Lung (tissue), 12 donors: ENCODE results near the gene SNX19. TPM values are rescaled to one million over a fixed set of nuclear protein-coding genes. Genes with fewer than 3 reads are reported as not detected.

Experiments used
- ATAC-seq: fragments of 200-7000 bp; cut with Tn5 transposase; one replicate; pipeline ENCODE4 v1.9.1; 2020; ENCODE audit warnings: moderate number of reproducible peaks; ENCODE audit not compliant: insufficient read depth, low FRiP score
- DNase-seq, 3 donors: peaks; one replicate each; pipeline ENCODE4 v3.0.0-alpha.2; 2013 to 2017
- H3K27ac ChIP-seq, 2 donors: one replicate each; pipeline ENCODE4 v1.5.1; 2013; ENCODE audit warnings: mild to moderate bottlenecking in 2 of 2, moderate library complexity in 2 of 2, control low read depth in 1 of 2, inconsistent platforms in 1 of 2, low read depth in 1 of 2, low read length in 1 of 2
- H3K27me3 ChIP-seq, 3 donors: one replicate each; pipeline ENCODE4 v1.5.1; 2013; ENCODE audit warnings: low read length in 2 of 3; ENCODE audit not compliant: control insufficient read depth in 3 of 3, insufficient read depth in 3 of 3
- H3K36me3 ChIP-seq, 4 donors: one replicate each; pipeline ENCODE4 v1.5.1; 2013; ENCODE audit warnings: low read length in 4 of 4, mild to moderate bottlenecking in 1 of 4, moderate library complexity in 1 of 4; ENCODE audit not compliant: control insufficient read depth in 4 of 4, insufficient read depth in 4 of 4
- H3K4me1 ChIP-seq, 5 donors: one replicate each; pipeline ENCODE4 v1.5.1; 2013; ENCODE audit warnings: low read length in 5 of 5, mild to moderate bottlenecking in 2 of 5, moderate library complexity in 1 of 5; ENCODE audit not compliant: control insufficient read depth in 5 of 5, insufficient read depth in 5 of 5
- H3K4me3 ChIP-seq: one replicate; pipeline ENCODE4 v1.5.1; 2013; ENCODE audit warnings: mild to moderate bottlenecking, control low read depth, moderate library complexity
- H3K9ac ChIP-seq, 2 donors: one replicate each; pipeline ENCODE4 v1.5.1; 2013; ENCODE audit warnings: low read length in 2 of 2, control low read depth in 1 of 2; ENCODE audit not compliant: insufficient read depth in 1 of 2
- H3K9me3 ChIP-seq, 4 donors: one replicate each; pipeline ENCODE4 v1.5.1; 2013; ENCODE audit warnings: low read length in 3 of 4, mild to moderate bottlenecking in 1 of 4, moderate library complexity in 1 of 4; ENCODE audit not compliant: control insufficient read depth in 4 of 4, insufficient read depth in 3 of 4
- CTCF ChIP-seq: IDR thresholded peaks from 2 replicates; pipeline ENCODE4 v1.5.1; 2012; ENCODE audit warnings: mild to moderate bottlenecking; ENCODE audit errors: control extremely low read depth, extremely low read depth
- WGBS, 2 donors: extraction: QIAGEN DNeasy Blood & Tissue Kit; methylation state at CpG; one replicate each; pipeline ENCODE4 v1.1.7; 2013; 5-methylcytosine and 5-hydroxymethylcytosine counted together
- polyA plus RNA-seq, 2 donors: library from polyadenylated mRNA; stranded (reverse); fragments of 200-250 nt; gene quantifications; one replicate each; pipeline ENCODE4 v1.2.1, GENCODE V29; 2013
- total RNA-seq, 2 donors: library from RNA; depleted of rRNA in 1 of 2; stranded (reverse); fragments of >200 nt in 1 of 2; gene quantifications; one replicate each; pipeline ENCODE4 v1.2.1, GENCODE V29; 2014 to 2021
- donor health status: control.
- donor health status: control.
- donor health status: Bipolar disorder and iron deficiency.
- donor health status: healthy.
- donor health status: DM: yes; HTN: yes; CAD: no.

Gene SNX19
- total and polyA plus RNA-seq, 4 donors: 13.9 to 64.3 (median 42.6) TPM

DNA sequence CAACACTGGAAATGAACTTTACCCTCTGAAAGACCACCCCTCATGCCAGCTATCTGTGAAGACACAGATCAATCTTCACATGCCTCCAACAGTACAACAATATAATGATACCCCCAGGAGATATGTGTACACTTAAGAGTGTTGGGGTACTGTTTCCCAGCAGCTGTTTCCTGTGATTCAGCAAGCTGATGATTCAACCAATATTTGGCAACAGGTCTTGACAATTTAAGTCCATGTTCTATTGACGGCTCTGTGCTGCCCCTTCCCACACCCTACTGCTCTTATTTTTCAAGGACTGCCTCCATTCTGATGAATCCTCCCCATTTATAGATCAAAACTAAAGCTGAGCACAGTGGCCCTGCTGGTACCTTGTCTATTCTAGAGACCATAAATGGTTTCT is 6.6 kb downstream of the SNX19 start:
- Histone ChIP-seq H3K27ac (peak overlapping the region in 1 of 2 donors; percentile 43), H3K36me3 (peaks cover 39 to 48% (median 45%) of the 10 kb centered on the region in 4 donors), H3K4me1 (peaks cover 0 to 20% (median 2%) of the 10 kb centered on the region in 5 donors), H3K27me3 (no peaks in the 10 kb centered on the region), H3K9ac (no peak overlapping the region), H3K9me3 (no peaks in the 10 kb centered on the region), H3K4me3 (no peak overlapping the region)
- WGBS, 2 donors: 26 to 42% methylated on average over 1 of the region's 1 CpG
- ATAC-seq: no peak
- DNase-seq: no peak
- TF ChIP-seq CTCF: no peak

DNA sequence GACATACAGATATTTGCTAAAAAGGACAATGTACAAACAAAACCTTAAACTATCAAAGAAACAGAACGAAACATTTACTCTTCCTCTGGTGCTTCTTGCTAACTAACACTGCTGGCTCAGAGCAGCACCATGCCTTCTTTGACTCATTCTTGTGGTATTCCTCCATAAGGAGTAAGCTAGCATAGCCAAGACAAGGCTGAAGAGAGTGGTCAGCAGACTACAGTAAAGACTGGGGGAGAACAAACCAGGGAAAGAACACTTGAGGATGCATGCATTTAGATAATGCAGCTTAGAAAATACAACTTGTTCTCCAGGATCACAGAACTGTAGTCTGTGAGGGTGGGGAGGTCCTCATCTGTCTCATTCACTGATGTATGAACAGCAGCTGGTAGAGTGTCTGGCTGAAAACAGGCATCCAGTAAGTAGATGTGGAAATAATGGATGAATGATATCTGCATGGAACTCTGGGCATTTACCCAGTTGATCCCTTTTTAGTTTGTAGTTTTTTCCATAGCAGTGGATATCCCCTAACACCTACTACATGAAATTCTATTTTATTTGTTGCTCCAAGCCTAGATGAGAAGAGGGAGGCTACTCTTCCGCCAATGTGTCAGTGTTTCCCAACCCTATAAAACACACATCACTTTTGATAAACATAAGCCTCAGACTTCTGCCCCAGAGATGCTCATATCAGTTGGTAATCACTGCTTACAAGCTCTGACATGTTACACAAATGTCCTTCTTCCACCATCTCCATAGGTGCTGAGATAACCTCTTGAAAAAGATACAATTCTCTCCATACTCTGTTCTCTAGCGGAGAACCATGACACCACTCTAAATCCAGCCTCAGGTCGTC is 7.3 kb downstream of the SNX19 start:
- Histone ChIP-seq H3K9ac (no peak overlapping the region), H3K4me1 (peaks cover 0 to 20% (median 2%) of the 10 kb centered on the region in 5 donors), H3K27me3 (no peaks in the 10 kb centered on the region), H3K36me3 (peaks cover 34 to 53% (median 48%) of the 10 kb centered on the region in 4 donors), H3K4me3 (no peak overlapping the region), H3K27ac (peak overlapping the region in 1 of 2 donors; percentile 43), H3K9me3 (no peaks in the 10 kb centered on the region)
- TF ChIP-seq CTCF: no peak
- 78 to 94% methylated on average over 4 of the region's 4 CpGs for WGBS, 2 donors
- peak; percentile 47 for ATAC-seq
- no peak for DNase-seq

GRCh38 chr11:130908061-130908460 is 8.2 kb downstream of the SNX19 start:
- 92 to 97% methylated on average over 6 of the region's 6 CpGs for WGBS, 2 donors
- no peak for DNase-seq
- Histone ChIP-seq H3K9ac (no peak overlapping the region), H3K4me1 (peaks cover 0 to 13% (median 2%) of the 10 kb centered on the region in 5 donors), H3K27me3 (no peaks in the 10 kb centered on the region), H3K9me3 (no peaks in the 10 kb centered on the region), H3K36me3 (peaks cover 38 to 56% (median 50%) of the 10 kb centered on the region in 4 donors), H3K27ac (no peak overlapping the region), H3K4me3 (no peak overlapping the region)
- TF ChIP-seq CTCF: no peak
- ATAC-seq: no peak
